HUES6 (cell line): ENCODE data around the gene KIF3C.

Experiments used
- H3K27ac ChIP-seq: 2 replicates; pipeline ENCODE4 v1.7.0; 2013; ENCODE audit warnings: low read depth, mild to moderate bottlenecking, low read length, inconsistent platforms
- H3K27me3 ChIP-seq: 2 replicates; pipeline ENCODE4 v1.6.1; 2013; ENCODE audit warnings: low read length; ENCODE audit not compliant: control insufficient read depth, insufficient read depth
- H3K36me3 ChIP-seq: 2 replicates; pipeline ENCODE4 v1.6.1; 2013; ENCODE audit warnings: low read length; ENCODE audit not compliant: control insufficient read depth, insufficient read depth
- H3K4me1 ChIP-seq: 2 replicates; pipeline ENCODE4 v1.6.1; 2013; ENCODE audit warnings: low read length; ENCODE audit not compliant: control insufficient read depth, insufficient read depth
- H3K4me3 ChIP-seq: 2 replicates; pipeline ENCODE4 v1.5.1; 2013; ENCODE audit warnings: low read depth, low read length
- H3K9ac ChIP-seq: one replicate; pipeline ENCODE4 v1.6.1; 2013; ENCODE audit warnings: mild to moderate bottlenecking, low read length
- H3K9me3 ChIP-seq: 2 replicates; pipeline ENCODE4 v1.6.1; 2013; ENCODE audit warnings: low read depth, low read length; ENCODE audit not compliant: control insufficient read depth, insufficient read depth

KIF3C gene

GRCh38 chr2:25980951-25981350 lies 1.3 kb downstream of the KIF3C start:
- no peak overlapping the region for H3K9ac ChIP-seq
- H3K27me3 ChIP-seq, result no peaks in the 10 kb centered on the region
- no peak overlapping the region for H3K27ac ChIP-seq
- H3K4me1 ChIP-seq, result peaks cover 52% of the 10 kb centered on the region
- no peaks in the 10 kb centered on the region for H3K9me3 ChIP-seq
- H3K4me3 ChIP-seq, result peak overlapping the region; percentile 92
- peaks cover 18% of the 10 kb centered on the region for H3K36me3 ChIP-seq

GRCh38 chr2:25980076-25980887 lies 2.0 kb downstream of the KIF3C start:
- H3K4me3 ChIP-seq, result no peak overlapping the region

GRCh38 chr2:25979001-25979400 lies 3.3 kb downstream of the KIF3C start:
- no peaks in the 10 kb centered on the region for H3K9me3 ChIP-seq
- no peaks in the 10 kb centered on the region for H3K27me3 ChIP-seq
- peaks cover 52% of the 10 kb centered on the region for H3K4me1 ChIP-seq
- no peak overlapping the region for H3K27ac ChIP-seq
- H3K4me3 ChIP-seq, result no peak overlapping the region
- H3K36me3 ChIP-seq, result peaks cover 24% of the 10 kb centered on the region
- H3K9ac ChIP-seq, result no peak overlapping the region

More at GRCh38 chr2:25980076-25980887, 2.0 kb downstream of the KIF3C start:
- H3K27me3 ChIP-seq, result no peaks in the 10 kb centered on the region
- H3K9me3 ChIP-seq, result no peaks in the 10 kb centered on the region
- peaks cover 52% of the 10 kb centered on the region for H3K4me1 ChIP-seq
- peaks cover 21% of the 10 kb centered on the region for H3K36me3 ChIP-seq
- no peak overlapping the region for H3K27ac ChIP-seq
- no peak overlapping the region for H3K9ac ChIP-seq

GRCh38 chr2:25977768-25978167 lies 4.5 kb downstream of the KIF3C start:
- H3K9me3 ChIP-seq, result no peaks in the 10 kb centered on the region
- no peak overlapping the region for H3K9ac ChIP-seq
- no peak overlapping the region for H3K27ac ChIP-seq
- H3K4me3 ChIP-seq, result 0 out of 2 replicates have a peak overlapping the region, but pooled peaks have one; percentile 9
- peaks cover 46% of the 10 kb centered on the region for H3K4me1 ChIP-seq
- H3K36me3 ChIP-seq, result peaks cover 29% of the 10 kb centered on the region
- no peaks in the 10 kb centered on the region for H3K27me3 ChIP-seq

GRCh38 chr2:25976983-25977741 lies 5.1 kb downstream of the KIF3C start:
- H3K27ac ChIP-seq, result no peak overlapping the region
- peak overlapping the region; percentile 10 for H3K9ac ChIP-seq
- no peaks in the 10 kb centered on the region for H3K9me3 ChIP-seq
- no peaks in the 10 kb centered on the region for H3K27me3 ChIP-seq
- H3K4me1 ChIP-seq, result peaks cover 46% of the 10 kb centered on the region
- H3K36me3 ChIP-seq, result peaks cover 29% of the 10 kb centered on the region
- H3K4me3 ChIP-seq, result no peak overlapping the region

GRCh38 chr2:25972049-25972823 lies 10.1 kb downstream of the KIF3C start:
- Histone ChIP-seq H3K4me1 (peaks cover 4% of the 10 kb centered on the region; the same call in 1 of the 2 replicates), H3K4me3 (no peak overlapping the region), H3K27me3 (no peaks in the 10 kb centered on the region), H3K9ac (no peak overlapping the region), H3K27ac (no peak overlapping the region), H3K36me3 (peaks cover 25% of the 10 kb centered on the region), H3K9me3 (no peaks in the 10 kb centered on the region)

GRCh38 chr2:25971596-25971995 lies 10.7 kb downstream of the KIF3C start:
- no peaks in the 10 kb centered on the region for H3K9me3 ChIP-seq
- no peaks in the 10 kb centered on the region for H3K4me1 ChIP-seq
- H3K36me3 ChIP-seq, result peaks cover 23% of the 10 kb centered on the region

GRCh38 chr2:25966531-25967270 lies 15.6 kb downstream of the KIF3C start:
- Histone ChIP-seq H3K27me3 (no peaks in the 10 kb centered on the region), H3K4me3 (no peak overlapping the region), H3K36me3 (peaks cover 14% of the 10 kb centered on the region; the same call in 1 of the 2 replicates), H3K9me3 (no peaks in the 10 kb centered on the region), H3K9ac (no peak overlapping the region), H3K27ac (no peak overlapping the region), H3K4me1 (no peaks in the 10 kb centered on the region)

More at GRCh38 chr2:25971596-25971995, 10.7 kb downstream of the KIF3C start:
- Histone ChIP-seq H3K27me3 (no peaks in the 10 kb centered on the region), H3K9ac (no peak overlapping the region), H3K4me3 (no peak overlapping the region), H3K27ac (no peak overlapping the region)

- no peaks in the 10 kb centered on the region for H3K9me3 ChIP-seq
- H3K9ac ChIP-seq, result no peak overlapping the region
Observed at GRCh38 chr2:25964891-25965290, 17.4 kb downstream of the KIF3C start.

GRCh38 chr2:25960920-25961319 lies 21.4 kb downstream of the KIF3C start:
- no peaks in the 10 kb centered on the region for H3K27me3 ChIP-seq
- no peaks in the 10 kb centered on the region for H3K4me1 ChIP-seq
- no peaks in the 10 kb centered on the region for H3K9me3 ChIP-seq
- no peak overlapping the region for H3K9ac ChIP-seq
- no peak overlapping the region for H3K27ac ChIP-seq
- peaks cover 18% of the 10 kb centered on the region for H3K36me3 ChIP-seq
- no peak overlapping the region for H3K4me3 ChIP-seq

More at GRCh38 chr2:25964891-25965290, 17.4 kb downstream of the KIF3C start:
- Histone ChIP-seq H3K27ac (no peak overlapping the region), H3K36me3 (peaks cover 10% of the 10 kb centered on the region; the same call in 1 of the 2 replicates), H3K27me3 (no peaks in the 10 kb centered on the region), H3K4me3 (no peak overlapping the region), H3K4me1 (no peaks in the 10 kb centered on the region)
